GM19395 (cell line): ENCODE results near the gene FGF10.

ENCODE experiments used
- ATAC-seq: cut with Tn5 transposase; IDR thresholded peaks from one replicate; pipeline ENCODE4 v1.9.1; 2021; ENCODE audit warnings: mild to moderate bottlenecking, moderate library complexity; ENCODE audit not compliant: unreplicated experiment

FGF10 gene

DNA sequence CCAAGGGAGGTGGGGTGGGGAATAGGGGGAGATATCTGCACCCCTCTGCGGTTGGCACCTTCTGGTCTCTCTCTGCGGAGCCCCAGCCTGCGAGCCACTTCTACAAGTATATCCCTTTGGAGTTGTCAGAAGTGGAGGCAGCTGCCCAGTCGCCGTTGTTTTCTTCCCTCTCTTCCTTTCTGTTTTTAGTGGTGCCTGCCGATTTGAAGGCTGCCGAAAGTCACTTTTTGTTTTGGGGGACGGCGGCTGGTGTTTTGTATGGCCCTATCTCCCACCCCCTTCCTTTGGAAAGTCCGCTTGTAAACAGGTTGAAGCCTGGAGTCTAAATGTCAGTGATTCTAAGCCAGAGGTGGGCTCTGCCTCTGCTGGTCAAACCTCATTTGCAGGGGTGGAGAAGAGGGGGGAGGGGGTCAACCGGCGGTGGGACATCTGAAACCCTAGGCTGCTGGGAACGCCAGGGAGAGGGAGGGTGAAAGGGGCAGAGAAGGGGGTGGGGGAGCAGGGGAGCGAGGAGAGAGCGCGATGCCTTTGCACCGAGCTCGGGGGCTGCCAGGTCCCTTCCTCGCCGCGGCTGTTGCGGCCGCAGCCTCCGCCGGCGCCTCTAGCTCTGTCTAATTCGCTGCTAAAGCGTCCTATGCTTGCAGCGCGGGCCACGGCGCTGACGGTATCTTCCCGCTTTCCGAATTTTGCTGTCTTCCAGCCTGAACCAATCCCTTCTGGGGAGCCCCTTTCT lies at the start of gene FGF10:
TSS of gene FGF10 (minus strand) at position 331 of the 733 bp plus-strand sequence. CDS start 738 bp downstream, outside the sequence.
- no peak for ATAC-seq

DNA sequence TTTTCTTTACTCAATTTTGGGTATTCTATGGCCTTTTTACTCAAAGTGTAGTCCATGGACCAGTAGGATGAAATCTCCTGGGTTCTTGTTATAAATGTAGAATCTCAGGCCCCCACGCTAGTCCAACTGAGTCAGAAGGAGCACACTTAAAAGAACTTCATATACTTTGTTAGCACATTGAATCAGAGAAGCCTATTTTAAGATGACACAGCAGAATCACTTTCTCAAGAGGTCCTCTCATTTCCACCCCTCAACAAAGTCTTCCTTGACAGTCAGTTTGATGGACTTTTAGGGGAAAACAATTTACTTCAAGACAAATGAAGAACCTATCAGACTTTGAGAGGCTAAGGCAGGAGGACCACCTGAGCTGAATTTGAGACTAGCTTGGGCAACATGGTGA lies 37.7 kb upstream of the FGF10 start:
- ATAC-seq, result no peak

DNA sequence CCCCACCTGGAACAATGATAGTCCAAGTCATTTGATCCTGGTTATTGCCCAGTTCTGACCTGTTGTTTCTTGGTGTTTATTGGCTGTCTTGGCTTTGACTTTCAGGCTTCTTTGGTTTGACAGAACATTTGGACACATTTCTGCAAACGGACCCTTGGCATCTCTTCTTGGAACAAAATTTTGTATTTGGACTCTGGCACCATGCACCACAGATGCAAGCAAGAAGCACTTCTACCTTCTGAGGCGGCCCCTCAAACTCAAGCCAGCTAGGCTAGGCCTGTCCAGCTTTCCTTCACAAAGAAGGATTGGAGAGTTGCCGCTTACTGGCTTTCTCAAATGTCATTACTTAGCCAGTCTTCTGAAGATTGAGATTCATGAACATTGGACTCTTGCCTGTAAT lies 23.1 kb upstream of the FGF10 start:
- no peak for ATAC-seq

- ATAC-seq, result peak; percentile 74
Measured at GRCh38 chr5:44402084-44402483, 12.9 kb upstream of the FGF10 start.

DNA sequence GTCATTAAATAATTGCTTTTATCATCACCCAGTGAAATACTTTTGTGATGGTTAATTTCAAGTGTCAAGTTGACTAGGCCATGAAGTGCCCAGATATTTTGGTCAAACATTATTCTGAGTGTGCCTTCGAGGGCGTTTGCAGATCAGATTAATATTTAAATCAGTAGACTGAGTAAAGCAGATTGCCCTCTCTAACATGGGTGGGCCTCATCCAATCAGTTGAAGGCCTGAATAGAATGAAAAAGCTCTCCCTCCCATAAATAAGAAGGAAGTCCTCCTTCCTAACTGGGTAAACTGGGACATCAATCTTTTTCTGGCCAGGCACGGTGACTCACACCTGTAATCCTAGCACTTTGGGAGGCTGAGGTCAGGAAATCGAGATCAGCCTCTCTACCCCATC lies 12.4 kb upstream of the FGF10 start:
- ATAC-seq, result peak; percentile 14

DNA sequence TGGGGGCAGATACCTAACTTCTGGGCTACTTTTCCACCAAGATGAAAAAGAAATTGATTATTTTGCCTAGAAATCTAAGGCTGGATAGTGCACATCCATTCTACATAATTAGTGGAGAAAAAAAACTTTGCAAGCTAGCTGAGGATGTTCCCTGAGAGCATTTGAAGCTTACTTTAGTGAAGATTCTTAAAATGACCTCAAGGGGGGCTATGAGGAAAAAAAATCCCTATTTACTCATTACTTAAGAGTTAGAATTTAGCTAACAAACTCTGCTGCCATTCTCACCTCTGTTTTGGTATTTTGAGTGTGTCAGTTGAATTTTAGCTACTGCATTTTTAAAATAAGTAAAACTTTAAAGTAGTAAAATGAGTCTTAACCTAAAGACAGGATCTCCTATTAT lies 9.2 kb upstream of the FGF10 start:
- no peak for ATAC-seq

DNA sequence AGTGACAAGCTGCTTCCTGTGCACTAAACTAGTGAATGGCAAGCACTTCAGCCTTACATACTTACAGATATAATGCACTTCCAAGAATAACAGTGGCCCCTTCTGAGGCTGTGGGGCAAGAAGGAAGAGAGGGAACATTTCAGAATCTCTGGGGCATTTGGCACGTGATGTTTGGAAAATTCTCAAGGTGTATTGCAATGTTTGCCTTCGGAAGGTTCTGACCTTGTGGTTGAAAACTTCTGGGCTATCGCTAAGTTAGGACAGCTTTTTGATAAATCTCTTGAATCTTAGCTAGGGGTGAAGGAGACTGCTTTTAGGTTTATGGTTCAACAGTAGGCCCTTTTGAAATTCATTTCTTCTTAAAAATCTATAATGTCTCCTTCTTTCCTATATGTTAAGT lies 7.1 kb upstream of the FGF10 start:
- no peak for ATAC-seq

- ATAC-seq, result no peak
Measured at GRCh38 chr5:44390351-44390750, 1.1 kb upstream of the FGF10 start.

- no peak for ATAC-seq
Measured at GRCh38 chr5:44389823-44390143, 563 bp upstream of the FGF10 start.

DNA sequence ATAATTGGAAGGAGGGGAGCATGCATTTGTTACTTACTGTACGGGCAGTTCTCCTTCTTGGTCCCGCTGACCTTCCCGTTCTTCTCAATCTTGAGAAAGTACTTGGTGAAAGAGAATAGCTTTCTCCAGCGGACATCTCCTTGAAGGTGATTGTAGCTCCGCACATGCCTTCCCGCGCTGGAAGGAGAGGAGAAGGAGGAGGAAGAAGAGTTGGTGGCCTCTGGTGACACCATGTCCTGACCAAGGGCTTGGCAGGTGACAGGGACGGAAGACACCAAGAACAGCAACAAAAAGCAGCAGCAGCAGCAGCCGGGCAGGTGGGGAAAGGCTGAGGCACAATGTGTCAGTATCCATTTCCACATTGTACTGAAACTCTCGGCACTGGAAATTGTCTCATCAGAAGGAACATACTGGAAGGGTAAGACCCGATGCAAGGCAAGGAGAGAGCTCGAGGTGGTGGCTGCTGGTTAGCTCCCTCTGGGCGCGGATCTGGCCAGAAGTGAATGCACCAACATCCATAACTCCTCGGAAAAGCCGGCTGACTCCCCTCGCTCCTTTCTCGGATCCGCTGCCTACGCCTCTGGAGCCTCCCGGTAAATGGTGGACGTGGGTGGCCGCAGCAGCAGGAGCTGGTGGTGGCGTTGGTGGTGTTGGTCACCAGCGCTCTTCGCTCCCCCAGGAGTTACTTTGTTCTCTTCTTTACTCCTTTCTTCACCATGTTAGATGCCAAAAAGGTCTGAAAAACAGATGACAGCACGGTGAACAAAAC lies 715 bp downstream of the FGF10 start:
- no peak for ATAC-seq

- no peak for ATAC-seq
Measured at GRCh38 chr5:44387921-44388320, 1.3 kb downstream of the FGF10 start.

DNA sequence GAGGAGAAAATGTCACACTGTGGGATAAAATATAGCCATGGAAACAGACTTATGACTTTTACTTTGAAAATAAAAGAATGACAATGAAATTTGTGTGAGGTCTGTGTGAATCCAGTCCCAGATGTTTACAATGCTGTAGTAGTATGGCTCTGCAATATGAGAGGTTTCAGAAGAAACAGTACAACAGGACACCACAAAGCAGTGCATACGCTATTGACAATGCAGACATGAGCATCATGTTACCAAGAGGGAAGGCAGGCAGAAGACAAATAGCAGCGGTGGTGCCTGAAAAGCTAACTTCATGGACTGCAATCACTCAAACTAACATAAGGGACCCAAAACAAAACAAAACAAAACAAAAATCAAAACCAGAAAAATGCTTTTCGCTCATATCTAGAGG lies 1.8 kb downstream of the FGF10 start:
- no peak for ATAC-seq

- ATAC-seq, result no peak
Measured at GRCh38 chr5:44385291-44385900, 3.8 kb downstream of the FGF10 start.

GRCh38 chr5:44384816-44385215 lies 4.4 kb downstream of the FGF10 start:
- no peak for ATAC-seq

DNA sequence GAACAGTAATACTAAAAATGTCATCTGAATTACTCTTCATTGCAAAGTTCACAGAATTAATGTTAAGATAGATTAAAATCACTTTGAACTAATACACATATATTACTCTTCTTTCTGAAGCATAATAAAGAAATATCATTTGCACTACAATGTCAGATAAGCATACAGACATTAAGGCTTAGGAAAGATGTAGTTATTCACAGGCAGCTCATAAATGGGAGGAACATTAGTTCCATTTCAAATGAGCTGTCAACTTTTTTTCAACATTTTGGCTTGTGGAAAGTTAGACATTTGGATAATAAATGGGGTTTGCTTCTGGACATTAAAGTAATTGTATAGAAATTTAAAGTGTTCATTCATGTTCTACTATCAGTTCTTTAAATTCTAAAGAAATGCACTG lies 6.3 kb downstream of the FGF10 start:
- ATAC-seq, result no peak

DNA sequence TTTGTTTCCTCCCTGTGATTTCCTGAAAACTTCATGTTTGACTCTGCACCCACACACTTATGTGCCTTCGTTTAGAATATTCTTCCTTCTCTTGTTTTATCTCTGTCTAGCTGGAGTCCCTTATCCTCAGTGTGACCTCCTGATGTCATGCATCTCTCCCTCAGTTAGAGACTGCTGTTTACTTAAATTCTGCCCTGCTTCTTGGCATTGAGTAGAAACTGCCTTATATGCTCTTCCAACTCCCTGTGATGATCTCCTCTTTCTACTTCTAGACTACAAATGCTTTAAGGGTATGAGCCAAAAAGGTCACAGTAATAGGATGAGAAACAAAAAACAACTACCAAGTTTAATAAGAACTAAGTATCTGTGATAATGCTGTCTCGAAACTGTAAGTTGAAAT lies 12.2 kb downstream of the FGF10 start:
- ATAC-seq, result no peak

- ATAC-seq, result no peak
Measured at GRCh38 chr5:44372028-44372427, 17.2 kb downstream of the FGF10 start.

- ATAC-seq, result no peak
Measured at GRCh38 chr5:44367203-44367602, 22.0 kb downstream of the FGF10 start.

DNA sequence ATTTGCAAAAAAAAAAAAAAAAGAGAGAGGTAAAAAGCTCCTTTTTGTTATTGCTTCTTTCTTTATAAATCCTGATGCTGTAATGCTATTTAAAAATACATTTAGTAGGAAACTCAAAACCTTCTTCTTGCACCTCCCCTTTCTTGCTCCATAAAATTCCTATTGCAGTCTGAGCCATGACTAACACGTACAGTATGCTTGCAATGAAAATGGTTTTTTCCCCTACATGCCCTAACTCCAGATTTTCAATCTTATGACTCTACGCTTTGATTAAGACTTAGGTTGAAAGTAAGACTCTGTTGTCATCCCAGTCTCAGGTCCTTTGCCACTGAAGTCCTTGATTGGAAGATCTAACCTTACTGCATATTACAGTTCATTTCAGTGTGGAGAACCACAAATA lies 23.9 kb downstream of the FGF10 start:
- ATAC-seq, result no peak

DNA sequence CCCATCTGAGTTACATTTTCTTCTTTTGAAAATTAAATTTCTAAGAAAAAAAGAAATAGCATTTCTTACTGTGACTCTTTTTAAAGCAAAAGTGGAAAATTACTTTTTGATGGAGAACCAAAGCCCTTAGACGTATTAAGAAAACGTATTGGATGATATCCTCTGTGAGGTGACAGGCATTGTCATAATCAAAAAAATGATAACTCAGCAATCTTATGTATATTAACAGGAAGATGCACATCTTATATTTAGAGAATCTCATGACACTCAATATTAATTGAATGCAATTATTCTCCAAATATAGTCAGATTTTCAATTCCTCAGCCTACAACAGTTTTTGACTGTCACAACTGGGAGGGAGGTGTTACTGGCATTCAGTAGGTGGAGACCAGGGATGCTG lies 25.1 kb downstream of the FGF10 start:
- ATAC-seq, result no peak

- ATAC-seq, result no peak
Measured at GRCh38 chr5:44361342-44362001, 27.7 kb downstream of the FGF10 start.

DNA sequence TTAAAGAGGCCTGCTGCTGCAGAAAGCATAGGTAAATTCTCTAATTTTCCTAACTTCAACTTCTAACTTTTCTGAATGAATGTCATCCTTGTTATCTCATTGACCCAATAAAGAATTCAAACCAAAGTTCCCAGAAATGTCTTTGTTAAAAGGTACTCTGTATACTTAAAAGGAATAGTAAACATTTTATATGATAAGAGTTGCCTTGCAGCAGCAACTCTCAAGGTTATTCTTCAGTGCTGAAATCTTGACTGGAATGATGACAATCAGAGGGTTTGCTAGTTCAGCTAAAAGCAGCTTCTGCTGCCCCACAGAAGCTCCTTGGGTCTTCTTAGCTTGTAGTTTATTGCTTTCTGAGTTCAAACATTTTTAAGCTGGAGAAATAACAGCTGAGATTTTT lies 28.3 kb downstream of the FGF10 start:
- no peak for ATAC-seq
